CD14-positive monocyte (primary cell): Measurements from ENCODE around the gene DLG1. TPM values are rescaled to one million over a fixed set of nuclear protein-coding genes. Genes with fewer than 3 reads are reported as not detected.

Experiments used
- DNase-seq, 3 donors: peaks; one replicate each; pipeline ENCODE4 v3.0.0-alpha.2; 2011 to 2022
- H2AFZ ChIP-seq: 2 replicates; pipeline ENCODE4 v1.6.0; 2012; ENCODE audit warnings: mild to moderate bottlenecking, low read depth, low read length, inconsistent platforms; ENCODE audit not compliant: insufficient read depth, poor library complexity, severe bottlenecking
- H3K27ac ChIP-seq, 2 donors: 1 replicate in 1 of 2; 2 replicates in 1 of 2; pipeline ENCODE4 v1.5.1; 2012 to 2013; ENCODE audit warnings: low read length in 2 of 2, control low read depth in 1 of 2, inconsistent platforms in 1 of 2, low read depth in 1 of 2, mild to moderate bottlenecking in 1 of 2
- H3K27me3 ChIP-seq, 2 donors: one replicate each; pipeline versions ENCODE4 v1.6.0 to v1.6.1; 2011 to 2013; ENCODE audit warnings: low read length in 2 of 2; ENCODE audit not compliant: control insufficient read depth in 2 of 2, insufficient read depth in 2 of 2
- H3K36me3 ChIP-seq, 2 donors: replicated peaks in 1 of 2; 1 replicate in 1 of 2; 2 replicates in 1 of 2; pipeline versions ENCODE4 v1.5.1 to v1.6.1; 2012 to 2013; ENCODE audit warnings: low read length in 2 of 2, control low read depth in 1 of 2, inconsistent platforms in 1 of 2, mild to moderate bottlenecking in 1 of 2; ENCODE audit not compliant: insufficient read depth in 2 of 2, control insufficient read depth in 1 of 2
- H3K4me1 ChIP-seq, 2 donors: 1 replicate in 1 of 2; 2 replicates in 1 of 2; pipeline versions ENCODE4 v1.5.1 to v1.6.1; 2012 to 2013; ENCODE audit warnings: low read length in 2 of 2, control low read depth in 1 of 2, inconsistent platforms in 1 of 2, mild to moderate bottlenecking in 1 of 2, moderate library complexity in 1 of 2; ENCODE audit not compliant: insufficient read depth in 2 of 2, control insufficient read depth in 1 of 2
- H3K4me2 ChIP-seq: replicated peaks from 2 replicates; pipeline ENCODE3; 2012; ENCODE audit warnings: low read length, moderate library complexity, mild to moderate bottlenecking; ENCODE audit not compliant: poor library complexity, severe bottlenecking; ENCODE audit errors: extremely low read depth
- H3K4me3 ChIP-seq, 3 experiments: fragments of 200-600 bp in 1 of 3; sonication (generic) in 1 of 3; replicated peaks in 1 of 3; 1 replicate in 2 of 3; 2 replicates in 1 of 3; pipeline ENCODE4 v1.5.1; 2011 to 2013; ENCODE audit warnings: low read length in 3 of 3, mild to moderate bottlenecking in 3 of 3, control low read depth in 2 of 3, low read depth in 2 of 3, inconsistent platforms in 1 of 3, moderate library complexity in 1 of 3
- H3K79me2 ChIP-seq: 2 replicates; pipeline ENCODE4 v1.6.0; 2012; ENCODE audit warnings: mild to moderate bottlenecking, control low read depth, inconsistent platforms, low read length, moderate library complexity; ENCODE audit not compliant: insufficient read depth
- H3K9ac ChIP-seq: 2 replicates; pipeline ENCODE4 v1.6.0; 2017; ENCODE audit warnings: low read length, mild to moderate bottlenecking; ENCODE audit not compliant: insufficient read depth, poor library complexity, severe bottlenecking
- H3K9me3 ChIP-seq, 2 donors: replicated peaks in 1 of 2; 1 replicate in 1 of 2; 2 replicates in 1 of 2; pipeline versions ENCODE4 v1.5.1 to v1.6.1; 2012 to 2013; ENCODE audit warnings: low read length in 2 of 2, control low read depth in 1 of 2; ENCODE audit not compliant: control insufficient read depth in 1 of 2, insufficient read depth in 1 of 2
- H4K20me1 ChIP-seq: 2 replicates; pipeline ENCODE4 v1.6.0; 2012; ENCODE audit warnings: mild to moderate bottlenecking, low read length, control low read depth, moderate library complexity; ENCODE audit not compliant: insufficient read depth
- H3K27ac Mint-ChIP-seq, 7 donors: one replicate each; pipeline ENCODE4 v1.8.0; 2020; ENCODE audit warnings: mild to moderate bottlenecking in 7 of 7, mixed read lengths in 7 of 7, moderate library complexity in 6 of 7, inconsistent platforms in 2 of 7
- H3K27me3 Mint-ChIP-seq, 3 donors: one replicate each; pipeline ENCODE4 v1.8.0; 2021 to 2022; ENCODE audit warnings: low read depth in 3 of 3, mild to moderate bottlenecking in 3 of 3, mixed read lengths in 3 of 3, moderate library complexity in 3 of 3, inconsistent platforms in 1 of 3
- H3K36me3 Mint-ChIP-seq, 2 donors: one replicate each; pipeline ENCODE4 v1.8.0; 2020; ENCODE audit warnings: mixed read lengths in 2 of 2, inconsistent platforms in 1 of 2, mild to moderate bottlenecking in 1 of 2
- H3K4me1 Mint-ChIP-seq: one replicate; pipeline ENCODE4 v1.8.0; 2020; ENCODE audit warnings: mild to moderate bottlenecking, mixed read lengths
- H3K4me3 Mint-ChIP-seq, 2 donors: one replicate each; pipeline ENCODE4 v1.8.0; 2020; ENCODE audit warnings: mild to moderate bottlenecking in 2 of 2, mixed read lengths in 2 of 2, moderate library complexity in 1 of 2
- H3K9me3 Mint-ChIP-seq, 7 donors: one replicate each; pipeline ENCODE4 v1.8.0; 2020 to 2022; ENCODE audit warnings: mixed read lengths in 7 of 7, mild to moderate bottlenecking in 6 of 7, moderate library complexity in 6 of 7, inconsistent platforms in 2 of 7
- CTCF ChIP-seq: fragments of 200-600 bp; IDR thresholded peaks from one replicate; pipeline ENCODE4 v1.8.0; 2022; ENCODE audit warnings: antibody characterized with exemption, mild to moderate bottlenecking
- WGBS: methylation state at CpG from one replicate; pipeline ENCODE4 v1.1.5; 2013; ENCODE audit warnings: missing lambda C conversion rate; ENCODE audit not compliant: insufficient coverage; 5-methylcytosine and 5-hydroxymethylcytosine counted together
- intact Hi-C, 2 donors: fragments of 100-400 bp; cut with micrococcal nuclease; formaldehyde crosslinking; loops; one replicate each; pipeline versions ENCODE4 v1.15.0 to v1.15.1; 2023
- polyA plus RNA-seq, 3 donors: library from polyadenylated mRNA; depleted of rRNA in 1 of 3; unstranded in 2 of 3; stranded (reverse) in 1 of 3; fragments of 300-500 nt in 2 of 3; fragments of >200 nt in 1 of 3; fragmentation: Illumina TruSeq in 2 of 3; gene quantifications; 1 replicate in 2 of 3; 2 replicates in 1 of 3; pipeline ENCODE4 v1.2.3, GENCODE V29; 2012 to 2021

DLG1 gene
- polyA plus RNA-seq, 3 donors, result 6.5 to 21.9 (median 10.2) TPM

- H3K4me1 Mint-ChIP-seq, result peaks cover 11% of the 10 kb centered on the region
- H2AFZ ChIP-seq, result no peak overlapping the region
- peaks cover 2 to 11% of the 10 kb centered on the region in 2 donors for H3K36me3 ChIP-seq
- H3K79me2 ChIP-seq, result no peaks in the 10 kb centered on the region
- H3K9me3 Mint-ChIP-seq, result no peaks in the 10 kb centered on the region
- no peaks in the 10 kb centered on the region for H3K27me3 ChIP-seq
- H3K9me3 ChIP-seq, result no peaks in the 10 kb centered on the region
- intact Hi-C loops, result no loop called here
- TF ChIP-seq CTCF, result no peak
- H3K36me3 Mint-ChIP-seq, result peaks cover 21 to 31% of the 10 kb centered on the region in 2 donors
- H3K27ac ChIP-seq, result no peak overlapping the region
- H3K27ac Mint-ChIP-seq, result no peak overlapping the region
- no peak overlapping the region for H3K4me2 ChIP-seq
- H3K27me3 Mint-ChIP-seq, result no peaks in the 10 kb centered on the region
- WGBS, result 100% methylated on average over 1 of the region's 4 CpGs
- H3K9ac ChIP-seq, result no peak overlapping the region
- no peak for DNase-seq
- peaks cover 8 to 10% of the 10 kb centered on the region in 2 donors for H3K4me1 ChIP-seq
- no peak overlapping the region for H3K4me3 ChIP-seq
- no peaks in the 10 kb centered on the region for H4K20me1 ChIP-seq
- H3K4me3 Mint-ChIP-seq, result no peak overlapping the region
These were observed 213.3 kb downstream of the DLG1 start for GRCh38 chr3:197085137-197085536.

- intact Hi-C loops, result no loop called here
- Mint-ChIP-seq H3K4me3 (no peak overlapping the region), H3K36me3 (peaks cover 23 to 28% of the 10 kb centered on the region in 2 donors), H3K9me3 (no peaks in the 10 kb centered on the region), H3K27ac (no peak overlapping the region), H3K4me1 (peaks cover 5% of the 10 kb centered on the region), H3K27me3 (no peaks in the 10 kb centered on the region)
- no peaks in the 10 kb centered on the region for H3K27me3 ChIP-seq
- WGBS, result no CpG with 5 or more reads among the region's 4 CpGs
- no peak overlapping the region for H3K27ac ChIP-seq
- no peaks in the 10 kb centered on the region for H3K79me2 ChIP-seq
- H3K4me2 ChIP-seq, result no peak overlapping the region
- H3K9ac ChIP-seq, result no peak overlapping the region
- peaks cover 2 to 11% of the 10 kb centered on the region in 2 donors for H3K36me3 ChIP-seq
- no peak for DNase-seq
- no peak overlapping the region for H3K4me3 ChIP-seq
- H4K20me1 ChIP-seq, result no peaks in the 10 kb centered on the region
- no peak overlapping the region for H2AFZ ChIP-seq
- peaks cover 4 to 6% of the 10 kb centered on the region in 2 donors for H3K4me1 ChIP-seq
- TF ChIP-seq CTCF, result no peak
- H3K9me3 ChIP-seq, result no peaks in the 10 kb centered on the region
These were observed 214.9 kb downstream of the DLG1 start for GRCh38 chr3:197083486-197083885.
